GM18520 (cell line): Measurements from ENCODE around the gene SNIP1.
"Not testable (repeated sequence)": the region's sequence is repeated elsewhere in the genome, so short reads cannot be mapped to it uniquely, and the experiment has no call there.

ENCODE experiments used
- ATAC-seq: cut with Tn5 transposase; IDR thresholded peaks from one replicate; pipeline ENCODE4 v1.9.1; 2021; ENCODE audit not compliant: unreplicated experiment

Gene SNIP1

GRCh38 chr1:37514350-37515184 lies 39.5 kb downstream of the SNIP1 start, which contains the start of gene MEAF6:
TSS of gene MEAF6 (minus strand) at chr1:37514766. CDS start at chr1:37514746, 20 bp downstream.
- peak; percentile 74 for ATAC-seq

GRCh38 chr1:37513795-37514349 lies 40.2 kb downstream of the SNIP1 start:
- no peak for ATAC-seq

DNA sequence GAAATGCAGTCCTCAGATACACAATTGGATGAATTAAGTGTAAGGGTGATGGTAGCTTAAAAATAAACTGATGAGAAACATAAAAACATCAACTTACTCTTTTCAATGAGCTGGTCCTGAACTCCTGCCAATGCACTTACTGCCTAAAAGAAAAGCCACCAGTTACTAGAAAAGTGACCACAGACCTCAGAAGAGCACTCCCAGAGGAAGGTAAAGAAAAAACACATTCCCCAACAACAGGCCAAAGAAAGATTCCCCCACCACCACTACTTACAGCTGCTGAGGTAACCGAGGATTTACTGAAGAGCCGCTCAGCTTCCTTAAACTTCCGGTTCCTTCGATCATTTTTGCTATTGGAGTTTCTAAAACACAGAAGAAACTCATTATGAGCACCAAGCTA lies 44.9 kb downstream of the SNIP1 start:
- no peak for ATAC-seq

DNA sequence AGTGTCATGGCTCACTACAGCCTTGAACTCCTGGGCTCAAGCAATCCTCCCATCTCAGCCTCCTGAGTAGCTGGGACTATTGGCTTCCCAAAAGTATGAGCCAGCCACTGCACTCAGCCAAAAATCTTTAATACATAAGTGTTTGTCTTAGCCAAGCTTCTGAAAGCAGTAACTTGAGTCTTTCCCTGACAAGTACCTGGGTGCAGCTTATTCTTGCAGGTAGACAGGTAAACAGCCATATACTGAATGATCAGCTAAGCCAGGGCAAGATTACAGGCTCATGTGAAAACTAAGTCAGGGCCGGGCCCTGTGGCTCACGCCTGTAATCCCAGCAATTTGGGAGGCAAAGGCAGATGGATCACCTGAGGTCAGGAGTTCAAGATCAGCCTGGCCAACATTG lies 47.4 kb downstream of the SNIP1 start:
- no peak for ATAC-seq

- ATAC-seq = not testable (repeated sequence)
Observed at GRCh38 chr1:37502791-37503190, 51.3 kb downstream of the SNIP1 start.

GRCh38 chr1:37502104-37502503 lies 52.0 kb downstream of the SNIP1 start:
- ATAC-seq = no peak

DNA sequence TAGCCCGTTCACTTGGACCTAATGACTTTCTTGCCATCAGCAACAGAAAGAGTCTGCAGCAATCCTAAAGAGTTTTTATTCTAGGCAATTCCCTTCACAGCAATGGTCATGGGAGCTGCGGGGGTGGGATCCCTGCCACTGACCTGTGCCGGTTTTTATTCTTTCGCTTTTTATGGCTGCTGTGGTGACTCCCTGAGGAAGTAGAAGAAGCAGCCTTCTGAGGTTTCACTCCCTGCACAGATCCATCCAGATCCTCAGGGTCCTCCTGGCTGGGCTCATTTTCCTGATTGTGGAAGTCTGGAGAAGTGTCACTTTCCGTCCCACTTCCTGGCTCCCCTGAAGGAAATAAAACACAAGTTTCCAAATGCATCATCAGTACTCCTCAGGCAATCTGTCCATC lies 52.4 kb downstream of the SNIP1 start:
- ATAC-seq = no peak

GRCh38 chr1:37498872-37499617 lies 55.0 kb downstream of the SNIP1 start:
- ATAC-seq = no peak

DNA sequence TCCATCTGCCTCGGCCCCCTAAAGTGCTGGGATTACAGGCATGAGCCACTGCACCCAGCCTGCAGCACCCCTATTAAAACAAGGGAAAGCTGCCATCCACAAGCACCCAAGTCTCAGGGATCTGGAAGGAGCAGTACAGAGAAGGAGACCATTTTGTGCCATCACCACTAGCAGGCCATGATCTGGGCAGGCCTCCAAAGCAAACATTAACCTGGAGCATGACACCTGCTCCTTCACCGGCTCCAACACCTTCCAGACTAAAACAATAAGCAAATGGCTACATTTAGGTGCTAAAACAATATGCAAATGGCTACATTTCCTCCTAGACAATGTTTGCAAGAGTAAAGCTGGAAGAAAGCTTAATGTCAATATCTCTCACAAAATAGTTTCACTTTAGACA lies 56.3 kb downstream of the SNIP1 start:
- no peak for ATAC-seq

- ATAC-seq = no peak
Observed at GRCh38 chr1:37495875-37496274, 58.2 kb downstream of the SNIP1 start.

DNA sequence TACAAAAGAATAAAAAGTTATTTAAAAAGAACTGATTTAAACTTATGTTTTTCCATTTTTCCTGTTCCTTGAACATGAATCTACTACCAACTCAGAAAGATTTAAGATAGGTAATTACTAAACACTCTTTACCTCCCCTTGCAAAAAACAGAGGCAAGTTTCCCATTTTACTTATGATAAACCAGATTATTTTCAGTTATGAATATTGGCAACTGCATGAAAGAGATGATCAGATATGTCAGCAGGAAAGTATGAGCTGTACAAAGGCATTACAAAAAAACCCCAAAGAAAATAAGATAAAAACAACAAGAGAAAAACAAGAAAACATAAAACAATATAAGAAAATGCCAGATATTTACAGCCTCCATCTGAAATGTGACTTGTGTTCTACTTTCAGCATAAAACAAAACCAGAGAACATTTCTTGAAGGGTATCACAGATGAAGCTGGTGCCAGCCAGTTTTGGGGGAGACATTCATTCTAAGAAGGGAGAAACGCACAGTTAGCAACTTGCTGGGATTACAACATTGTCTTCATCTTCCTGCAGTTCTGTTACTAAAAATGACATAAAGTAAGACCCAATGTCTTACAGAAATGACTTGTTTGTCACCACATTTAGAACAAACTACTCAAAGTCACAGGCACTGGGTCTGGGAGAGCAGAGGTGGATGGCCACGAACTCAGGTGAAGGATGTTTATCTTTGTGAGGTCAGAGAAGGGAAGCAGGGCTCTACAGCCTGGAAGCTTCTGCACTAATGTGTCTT lies 60.6 kb downstream of the SNIP1 start:
- ATAC-seq = no peak

DNA sequence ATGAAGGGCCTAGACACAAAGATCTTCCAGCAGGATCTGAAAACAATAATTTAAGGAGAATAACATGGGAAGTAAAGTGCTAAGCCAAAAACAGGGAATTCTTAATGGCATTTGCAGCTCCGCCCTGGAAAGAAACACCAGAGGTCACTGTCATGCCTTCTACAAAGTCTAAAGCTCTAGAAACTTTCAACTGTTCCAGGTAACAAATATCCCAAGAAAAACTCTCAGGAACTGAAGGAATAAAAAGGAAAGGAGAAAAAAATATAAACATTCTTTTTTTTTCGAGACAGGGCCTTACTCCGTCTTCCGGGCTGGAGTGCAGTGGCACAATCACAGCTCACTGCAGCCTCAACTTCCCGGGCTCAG lies 66.5 kb downstream of the SNIP1 start:
- no peak for ATAC-seq

GRCh38 chr1:37486680-37487618 lies 67.1 kb downstream of the SNIP1 start:
- no peak for ATAC-seq

GRCh38 chr1:37485902-37486679 lies 68.0 kb downstream of the SNIP1 start:
- ATAC-seq = no peak
